ENCODE measurements around the gene MRPL52. TPM values are rescaled to one million over a fixed set of nuclear protein-coding genes. Genes with fewer than 3 reads are reported as not detected.

Gene MRPL52
- total and polyA plus RNA-seq, 2 of the 13 experiments (the other 11 are each of a cell fraction or from before 2014, with no cell fraction given) = 118 to 329 TPM

DNA sequence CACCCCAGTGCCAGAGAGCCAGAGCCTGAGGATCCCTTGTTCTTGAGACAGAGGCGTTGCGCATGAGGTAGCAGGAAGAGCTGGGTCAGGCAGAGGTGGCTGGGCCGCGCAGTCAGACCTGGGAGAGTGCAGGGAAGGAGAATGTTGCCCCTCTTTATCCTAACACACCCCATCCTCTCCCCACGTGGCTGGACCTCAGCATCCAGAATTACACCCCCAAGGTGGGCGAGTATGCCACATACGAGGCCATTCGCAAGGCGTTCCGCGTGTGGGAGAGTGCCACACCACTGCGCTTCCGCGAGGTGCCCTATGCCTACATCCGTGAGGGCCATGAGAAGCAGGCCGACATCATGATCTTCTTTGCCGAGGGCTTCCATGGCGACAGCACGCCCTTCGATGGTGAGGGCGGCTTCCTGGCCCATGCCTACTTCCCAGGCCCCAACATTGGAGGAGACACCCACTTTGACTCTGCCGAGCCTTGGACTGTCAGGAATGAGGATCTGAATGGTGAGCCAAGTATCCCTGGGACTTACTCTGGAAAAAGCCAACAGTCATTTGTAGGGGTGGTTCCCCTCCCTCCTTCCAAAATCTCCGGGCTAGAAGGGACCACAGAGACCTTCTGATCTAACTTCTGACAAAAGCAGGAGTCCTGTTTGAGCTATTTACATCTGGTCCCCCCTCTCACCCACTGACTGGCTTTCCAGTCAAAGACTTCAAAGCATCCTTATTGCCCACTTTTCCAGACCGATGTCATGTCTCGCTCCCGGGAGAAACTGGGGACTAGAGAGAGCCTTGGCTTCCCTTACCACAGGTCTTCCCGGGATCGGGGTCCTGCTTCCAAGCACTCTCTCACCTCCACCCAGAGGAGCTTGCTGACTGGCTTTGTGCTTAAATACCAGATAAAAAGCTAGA, 12.8 kb downstream of the MRPL52 start (continued):
- TF ChIP-seq ZNF280D (CRISPR knock-in tag; IDR thresholded peaks at IDR 0.05) (no peak), EP300 (IDR thresholded peaks at IDR 0.05; ENCODE audit: low read depth in 2 of 2, low read length in 2 of 2) (no peak), EP300 (CRISPR knock-in tag; IDR thresholded peaks at IDR 0.05; ENCODE audit: borderline replicate concordance) (no peak)
- TF ChIP-seq, protein P1, sequence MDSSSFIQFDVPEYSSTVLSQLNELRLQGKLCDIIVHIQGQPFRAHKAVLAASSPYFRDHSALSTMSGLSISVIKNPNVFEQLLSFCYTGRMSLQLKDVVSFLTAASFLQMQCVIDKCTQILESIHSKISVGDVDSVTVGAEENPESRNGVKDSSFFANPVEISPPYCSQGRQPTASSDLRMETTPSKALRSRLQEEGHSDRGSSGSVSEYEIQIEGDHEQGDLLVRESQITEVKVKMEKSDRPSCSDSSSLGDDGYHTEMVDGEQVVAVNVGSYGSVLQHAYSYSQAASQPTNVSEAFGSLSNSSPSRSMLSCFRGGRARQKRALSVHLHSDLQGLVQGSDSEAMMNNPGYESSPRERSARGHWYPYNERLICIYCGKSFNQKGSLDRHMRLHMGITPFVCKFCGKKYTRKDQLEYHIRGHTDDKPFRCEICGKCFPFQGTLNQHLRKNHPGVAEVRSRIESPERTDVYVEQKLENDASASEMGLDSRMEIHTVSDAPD (CRISPR knock-in tag; IDR thresholded peaks at IDR 0.05) = no peak
- TF ChIP-seq, protein P2, sequence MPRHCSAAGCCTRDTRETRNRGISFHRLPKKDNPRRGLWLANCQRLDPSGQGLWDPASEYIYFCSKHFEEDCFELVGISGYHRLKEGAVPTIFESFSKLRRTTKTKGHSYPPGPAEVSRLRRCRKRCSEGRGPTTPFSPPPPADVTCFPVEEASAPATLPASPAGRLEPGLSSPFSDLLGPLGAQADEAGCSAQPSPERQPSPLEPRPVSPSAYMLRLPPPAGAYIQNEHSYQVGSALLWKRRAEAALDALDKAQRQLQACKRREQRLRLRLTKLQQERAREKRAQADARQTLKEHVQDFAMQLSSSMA (CRISPR knock-in tag; IDR thresholded peaks at IDR 0.05) = 0 out of 2 replicates have a peak, but pooled peaks have one; percentile 50

All from HepG2 (cell line).